PC-3 (cell line): ENCODE results near the gene HNF4A. TPM values are rescaled to one million over a fixed set of nuclear protein-coding genes. Genes with fewer than 3 reads are reported as not detected.

Experiments used
- ATAC-seq: fragments of 200-7000 bp; cut with Tn5 transposase; 2 replicates; pipeline ENCODE4 v1.9.1; 2020; ENCODE audit warnings: mild to moderate bottlenecking, moderate library complexity
- BruUV-seq: library from RNA; stranded (reverse); fragments of 400-500 nt; replicated peaks from 2 replicates; lab custom pipeline; 2021; lab: Mats Ljungman, UMichigan
- CTCF ChIA-PET: fragments of 300-600 bp; sonication (Branson Sonifier 250); formaldehyde crosslinking; loops from one replicate; lab custom pipeline; 2022; ENCODE audit warnings: antibody characterized with exemption; lab: Charles Lee
- POLR2A ChIA-PET: fragments of 300-600 bp; sonication (Branson Sonifier 250); formaldehyde crosslinking; loops from one replicate; lab custom pipeline; 2022; ENCODE audit warnings: antibody characterized with exemption; ENCODE audit not compliant: unreplicated experiment; lab: Charles Lee
- DNase-seq: peaks from one replicate; pipeline ENCODE4 v3.0.0-alpha.2; 2015
- H2AFZ ChIP-seq: fragments of 300-600 bp; sonication (generic); 2 replicates; pipeline ENCODE4 v1.6.0; 2016; ENCODE audit warnings: antibody characterized with exemption, low read length
- H3F3A ChIP-seq: fragments of 300-600 bp; sonication (generic); one replicate; pipeline ENCODE4 v1.6.0; 2017; ENCODE audit warnings: antibody characterized with exemption, low read length, control low read depth, mild to moderate bottlenecking; ENCODE audit not compliant: unreplicated experiment
- H3K27ac ChIP-seq: fragments of 300-600 bp; sonication (generic); 2 replicates; pipeline ENCODE4 v1.5.1; 2016; ENCODE audit warnings: mild to moderate bottlenecking, low read length
- H3K27me3 ChIP-seq: fragments of 300-600 bp; sonication (generic); 2 replicates; pipeline ENCODE4 v1.6.1; 2016; ENCODE audit warnings: low read length, mixed read lengths
- H3K36me3 ChIP-seq: fragments of 300-600 bp; sonication (generic); 2 replicates; pipeline ENCODE4 v1.6.1; 2016; ENCODE audit warnings: low read depth, mixed run types, low read length, mixed read lengths
- H3K4me1 ChIP-seq: fragments of 300-600 bp; sonication (generic); 2 replicates; pipeline ENCODE4 v1.5.1; 2016; ENCODE audit warnings: low read length; ENCODE audit not compliant: insufficient read depth
- H3K4me2 ChIP-seq: fragments of 300-600 bp; sonication (generic); 2 replicates; pipeline ENCODE4 v1.6.0; 2016; ENCODE audit warnings: low read length
- H3K4me3 ChIP-seq: fragments of 300-600 bp; sonication (generic); 2 replicates; pipeline ENCODE4 v1.5.1; 2016; ENCODE audit warnings: mild to moderate bottlenecking, low read length, mixed read lengths
- H3K79me2 ChIP-seq: fragments of 300-600 bp; sonication (generic); 2 replicates; pipeline ENCODE4 v1.6.1; 2017; ENCODE audit warnings: low read length, mixed read lengths
- H3K9ac ChIP-seq: fragments of 300-600 bp; sonication (generic); 2 replicates; pipeline ENCODE4 v1.6.0; 2016; ENCODE audit warnings: mild to moderate bottlenecking, low read length
- H3K9me2 ChIP-seq: fragments of 300-600 bp; sonication (generic); replicated peaks from 2 replicates; pipeline ENCODE4 v1.6.1; 2016; ENCODE audit warnings: mixed run types, low read length, mixed read lengths
- H3K9me3 ChIP-seq: fragments of 300-600 bp; sonication (generic); 2 replicates; pipeline ENCODE4 v1.6.1; 2016; ENCODE audit warnings: low read length, mixed read lengths
- H4K20me1 ChIP-seq: fragments of 300-600 bp; sonication (generic); 2 replicates; pipeline ENCODE4 v1.6.1; 2016; ENCODE audit warnings: low read length, mixed read lengths
- EZH2 ChIP-seq: fragments of 300-600 bp; sonication (generic); IDR thresholded peaks from one replicate; pipeline ENCODE4 v1.6.1; 2017; ENCODE audit warnings: antibody characterized with exemption, mild to moderate bottlenecking, low read length; ENCODE audit not compliant: unreplicated experiment
- EZH2phosphoT487 ChIP-seq: fragments of 300-600 bp; sonication (generic); IDR thresholded peaks from 2 replicates; pipeline ENCODE4 v1.6.1; 2018; ENCODE audit warnings: mild to moderate bottlenecking, antibody characterized with exemption, low read length, borderline replicate concordance
- intact Hi-C: fragments of 100-400 bp; cut with micrococcal nuclease; formaldehyde crosslinking; loops from 2 replicates; pipeline ENCODE4 v1.9.0; 2023
- total RNA-seq: library from RNA; depleted of rRNA; stranded (reverse); fragments of >200 nt; gene quantifications from 2 replicates; pipeline ENCODE4 v1.2.3, GENCODE V29; 2014
- TF ChIP-seq, protein P1 (sequence below): fragments of 300-600 bp; sonication (generic); conservative IDR thresholded peaks from 2 replicates; pipeline ENCODE4 v1.5.1; 2017; ENCODE audit warnings: antibody characterized with exemption, low read depth, mild to moderate bottlenecking, low read length

The HNF4A gene
- total RNA-seq, 1 experiment from 2014 or later, result not detected

DNA sequence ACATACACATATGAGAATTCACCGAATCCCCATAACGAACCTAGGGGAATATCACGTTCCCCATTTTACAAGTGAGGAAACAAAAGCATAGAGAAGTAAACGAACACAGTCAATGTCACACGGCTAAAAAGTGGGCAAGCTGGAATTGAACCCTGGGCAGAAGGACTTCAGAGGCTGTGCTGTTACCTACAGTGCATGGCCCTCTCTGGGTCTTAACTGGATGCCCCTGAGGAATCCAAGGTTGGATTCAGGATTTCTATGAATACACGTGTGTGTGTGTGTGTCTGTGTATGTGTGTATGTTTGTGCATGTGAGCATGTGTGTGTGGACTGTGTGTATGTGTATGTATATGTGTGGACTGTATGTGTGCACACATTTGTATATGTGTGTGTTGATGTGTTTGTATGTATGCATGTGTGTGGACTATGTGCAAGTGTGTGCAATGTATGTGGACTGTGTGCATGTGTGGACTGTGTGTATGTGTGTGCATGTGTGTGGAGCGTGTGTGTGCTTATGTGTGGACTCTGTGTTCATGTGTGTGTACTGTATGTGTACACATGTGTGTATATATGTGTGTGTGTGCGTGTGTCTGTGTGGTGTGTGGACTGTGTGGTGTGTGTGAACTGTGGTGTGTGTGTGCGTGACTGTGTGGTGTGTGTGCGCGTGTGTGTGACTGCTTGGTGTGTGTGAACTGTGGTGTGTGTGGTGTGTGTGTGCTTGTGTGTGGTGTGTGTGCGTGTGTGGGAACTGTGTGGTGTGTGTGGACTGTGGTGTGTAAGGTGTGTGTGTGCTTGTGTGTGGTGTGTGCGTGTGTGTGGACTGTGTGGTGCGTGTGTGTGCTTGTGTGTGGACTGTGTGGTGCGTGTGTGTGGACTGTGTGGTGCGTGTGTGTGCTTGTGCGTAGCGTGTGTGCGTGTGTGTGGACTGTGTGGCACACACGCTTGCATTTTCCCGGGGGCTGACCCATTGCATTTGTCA, 49.0 kb downstream of the HNF4A start:
- Histone ChIP-seq H3K4me1 (peaks cover 27% of the 10 kb centered on the region), H3K9me3 (no peaks in the 10 kb centered on the region), H3K27ac (no peak overlapping the region), H3K36me3 (no peaks in the 10 kb centered on the region), H3K27me3 (no peaks in the 10 kb centered on the region), H3K4me2 (no peak overlapping the region), H3K9ac (no peak overlapping the region), H4K20me1 (no peaks in the 10 kb centered on the region), H3K79me2 (no peaks in the 10 kb centered on the region), H3K9me2 (no peaks in the 10 kb centered on the region), H2AFZ (no peak overlapping the region), H3F3A (no peaks in the 10 kb centered on the region), H3K4me3 (no peak overlapping the region)
- intact Hi-C loops, result no loop called here
- ATAC-seq, result no peak
- TF ChIP-seq EZH2, result no peak
- TF ChIP-seq EZH2phosphoT487, result no peak
- TF ChIP-seq, protein P1, sequence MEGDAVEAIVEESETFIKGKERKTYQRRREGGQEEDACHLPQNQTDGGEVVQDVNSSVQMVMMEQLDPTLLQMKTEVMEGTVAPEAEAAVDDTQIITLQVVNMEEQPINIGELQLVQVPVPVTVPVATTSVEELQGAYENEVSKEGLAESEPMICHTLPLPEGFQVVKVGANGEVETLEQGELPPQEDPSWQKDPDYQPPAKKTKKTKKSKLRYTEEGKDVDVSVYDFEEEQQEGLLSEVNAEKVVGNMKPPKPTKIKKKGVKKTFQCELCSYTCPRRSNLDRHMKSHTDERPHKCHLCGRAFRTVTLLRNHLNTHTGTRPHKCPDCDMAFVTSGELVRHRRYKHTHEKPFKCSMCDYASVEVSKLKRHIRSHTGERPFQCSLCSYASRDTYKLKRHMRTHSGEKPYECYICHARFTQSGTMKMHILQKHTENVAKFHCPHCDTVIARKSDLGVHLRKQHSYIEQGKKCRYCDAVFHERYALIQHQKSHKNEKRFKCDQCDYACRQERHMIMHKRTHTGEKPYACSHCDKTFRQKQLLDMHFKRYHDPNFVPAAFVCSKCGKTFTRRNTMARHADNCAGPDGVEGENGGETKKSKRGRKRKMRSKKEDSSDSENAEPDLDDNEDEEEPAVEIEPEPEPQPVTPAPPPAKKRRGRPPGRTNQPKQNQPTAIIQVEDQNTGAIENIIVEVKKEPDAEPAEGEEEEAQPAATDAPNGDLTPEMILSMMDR, result no peak
- ChIA-PET POLR2A (no interaction called here), CTCF (no interaction called here)
- BruUV-seq, result no TSS peak
- DNase-seq, result no peak

- peaks cover 32% of the 10 kb centered on the region for H3K4me1 ChIP-seq
- no peak overlapping the region for H3K27ac ChIP-seq
- no peaks in the 10 kb centered on the region for H3K9me3 ChIP-seq
- H3K4me2 ChIP-seq, result no peak overlapping the region
- no peaks in the 10 kb centered on the region for H3K9me2 ChIP-seq
- TF ChIP-seq EZH2 (no peak), EZH2phosphoT487 (no peak)
- TF ChIP-seq, protein P1, result no peak
- ATAC-seq (no peak), DNase-seq (no peak)
- H3F3A ChIP-seq, result no peaks in the 10 kb centered on the region
- intact Hi-C loops, result no loop called here
- H2AFZ ChIP-seq, result no peak overlapping the region
- no peaks in the 10 kb centered on the region for H3K27me3 ChIP-seq
- no peak overlapping the region for H3K4me3 ChIP-seq
- POLR2A ChIA-PET, result no interaction called here
- H4K20me1 ChIP-seq, result no peaks in the 10 kb centered on the region
- BruUV-seq, result no TSS peak
- CTCF ChIA-PET, result no interaction called here
- no peak overlapping the region for H3K9ac ChIP-seq
- no peaks in the 10 kb centered on the region for H3K79me2 ChIP-seq
- H3K36me3 ChIP-seq, result no peaks in the 10 kb centered on the region
These were observed 49.8 kb downstream of the HNF4A start for GRCh38 chr20:44405257-44405656.
